Heart left ventricle (tissue), 16 donors: ENCODE data around the gene RNF150. TPM values are rescaled to one million over a fixed set of nuclear protein-coding genes. Genes with fewer than 3 reads are reported as not detected.

Experiments used
- ATAC-seq, 4 donors: fragments of 200-7000 bp; cut with Tn5 transposase; one replicate each; pipeline ENCODE4 v1.9.1; 2020 to 2022; ENCODE audit warnings: moderate library complexity in 4 of 4, mild to moderate bottlenecking in 3 of 4, moderate number of reproducible peaks in 1 of 4
- DNase-seq, 5 donors: peaks; one replicate each; pipeline ENCODE4 v3.0.0-alpha.2; 2020
- H3K27ac ChIP-seq, 12 donors: fragments of 200-600 bp; sonication (generic) in 4 of 12; one replicate each; pipeline versions ENCODE4 v1.5.0 to v1.8.0; 2016 to 2022; ENCODE audit warnings: mild to moderate bottlenecking in 2 of 12
- H3K27me3 ChIP-seq, 9 donors: fragments of 200-600 bp; sonication (generic) in 2 of 9; one replicate each; pipeline versions ENCODE4 v1.5.1 to v1.8.0; 2016 to 2022; ENCODE audit warnings: mild to moderate bottlenecking in 3 of 9
- H3K36me3 ChIP-seq, 9 donors: fragments of 200-600 bp; sonication (generic) in 2 of 9; one replicate each; pipeline versions ENCODE4 v1.5.0 to v1.8.0; 2018 to 2022; ENCODE audit warnings: mild to moderate bottlenecking in 2 of 9
- H3K4me1 ChIP-seq, 12 donors: fragments of 200-600 bp; sonication (generic) in 4 of 12; one replicate each; pipeline versions ENCODE4 v1.5.0 to v1.8.0; 2016 to 2022; ENCODE audit warnings: mild to moderate bottlenecking in 3 of 12
- H3K4me3 ChIP-seq, 12 donors: fragments of 200-600 bp; sonication (generic) in 4 of 12; one replicate each; pipeline versions ENCODE4 v1.5.0 to v1.8.0; 2017 to 2022; ENCODE audit warnings: mild to moderate bottlenecking in 9 of 12, moderate library complexity in 4 of 12
- H3K9me3 ChIP-seq, 12 donors: fragments of 200-600 bp; sonication (generic) in 4 of 12; one replicate each; pipeline versions ENCODE4 v1.5.0 to v1.8.0; 2016 to 2022; ENCODE audit warnings: mild to moderate bottlenecking in 1 of 12
- CTCF ChIP-seq, 12 donors: fragments of 200-600 bp; sonication (generic) in 4 of 12; IDR thresholded peaks; one replicate each; pipeline versions ENCODE4 v1.5.0 to v1.8.0; 2018 to 2022; ENCODE audit warnings: antibody characterized with exemption in 12 of 12, mild to moderate bottlenecking in 5 of 12
- POLR2A ChIP-seq, 2 donors: fragments of 450-650 bp; IDR thresholded peaks; one replicate each; pipeline ENCODE4 v1.6.1; 2017; ENCODE audit warnings: antibody characterized with exemption in 2 of 2, mild to moderate bottlenecking in 2 of 2, moderate library complexity in 2 of 2
- WGBS, 4 donors: extraction: QIAGEN DNeasy Blood & Tissue Kit in 2 of 4; methylation state at CpG; one replicate each; pipeline versions ENCODE4 v1.1.5 to v1.1.7; 2013 to 2018; 5-methylcytosine and 5-hydroxymethylcytosine counted together
- intact Hi-C, 10 donors: fragments of 100-400 bp; cut with DNase I; formaldehyde crosslinking; loops; one replicate each; pipeline versions ENCODE4 v1.11.1 to v1.14.2; 2022
- polyA plus RNA-seq, 2 donors: library from polyadenylated mRNA; stranded (reverse); fragments of 200-250 nt; gene quantifications; one replicate each; pipeline ENCODE4 v1.2.3, GENCODE V29; 2013
- total RNA-seq, 9 donors: library from RNA; depleted of rRNA in 2 of 9; stranded (reverse); fragments of >200 nt in 2 of 9; fragmentation: NEBNext Ultra II Directional in 3 of 9; extraction: Animal tissue kit (Norgen Biotek cat#: 25700) in 3 of 9; gene quantifications; one replicate each; pipeline versions ENCODE4 v1.1.0 to v1.2.4, GENCODE V29; 2016 to 2023
- donor health status: ischemic (EF 13 %, LVEDD 7.1; RV severe dilation, severe dysfunction).
- donor health status: healthy with polysubstance abuse.
- donor health status: DM: no; HTN: yes; CAD: no.
- donor health status: DM: no; HTN: no; CAD: no.
- donor health status: ischemic (EF 25% LVEDD 6.9; RV normal size, moderate dysfunction).
- donor health status: ischemic (EF 25% LVEDD 5.7; RV mildly dilated, moderate dysfunction).
- donor health status: healthy.
- donor health status: DM: yes; HTN: yes; CAD: no.
- donor health status: ischemic (EF 35%, LVEDD 5.7; RV mildly dilated, moderate dysfunction).
- donor health status: nonischemic (EF 11% LVEDD 7.7; RV severe dilation, severe dysfunction).
- donor health status: DM: yes; HTN: yes; CAD: no.
- donor health status: PGD.
- donor health status: ischemic (EF 29% LVEDD 5.4; RV normal size, mild dysfunction).
- donor health status: nonischemic (EF 23%, LVEDD 6.1; RV moderate dilation, normal function).

The RNF150 gene
- total and polyA plus RNA-seq, 11 donors: 11.9 to 146 (median 72.5) TPM

DNA sequence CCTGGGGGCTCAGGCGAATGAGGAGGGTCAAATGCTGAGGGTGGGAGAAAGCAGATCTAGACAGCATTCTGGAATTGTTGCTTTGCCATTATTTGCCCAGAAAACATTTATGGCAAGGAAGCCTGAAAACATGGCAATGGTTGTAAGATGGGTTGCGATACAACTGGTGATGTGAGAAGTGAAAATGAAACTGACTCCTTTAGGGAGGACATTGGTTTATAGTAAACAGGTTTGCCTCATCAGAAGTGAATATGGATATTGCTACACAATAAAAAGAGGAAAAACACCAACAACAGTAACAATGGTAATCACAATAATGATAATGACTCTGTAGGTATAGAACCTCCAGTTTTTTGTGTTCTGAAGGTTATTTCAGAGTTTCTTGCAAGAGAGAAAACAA lies 270.1 kb downstream of the RNF150 start:
- Histone ChIP-seq H3K27me3 (no peaks in the 10 kb centered on the region), H3K4me1 (peaks cover 0 to 28% (median 8%) of the 10 kb centered on the region in 12 donors), H3K36me3 (peaks cover 0 to 10% (median 0%) of the 10 kb centered on the region in 9 donors), H3K4me3 (no peak overlapping the region), H3K27ac (peak overlapping the region in 1 of 12 donors; percentile 16), H3K9me3 (no peaks in the 10 kb centered on the region)
- TF ChIP-seq POLR2A (IDR thresholded peaks at IDR 0.05) (no peak), CTCF (IDR thresholded peaks at IDR 0.05) (no peak)
- intact Hi-C loops: loop anchor here in 6 of 10 donors (2.0 to 10.0 kb wide), 5 partner anchors 22 to 354 kb away; partner anchors contain the start of gene RNF150 (in 1 of the 6)
- ATAC-seq (no peak), DNase-seq (no peak)
- WGBS, 4 donors: 79 to 93% (median 89%) methylated on average over 2 of the region's 2 CpGs

DNA sequence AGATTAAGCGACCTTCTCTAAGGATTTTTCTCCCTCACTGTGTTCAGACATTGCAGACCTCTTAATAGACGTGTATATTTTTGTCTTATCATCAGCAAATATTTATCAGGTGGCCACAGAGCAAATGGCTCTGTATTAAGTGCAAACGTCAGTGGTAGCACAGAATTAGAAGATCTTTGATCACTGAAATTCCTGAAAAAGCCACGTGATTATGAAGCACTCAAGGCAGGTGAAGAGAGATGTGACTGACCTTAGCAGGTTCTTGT lies 271.2 kb downstream of the RNF150 start:
- peak in 1 of 4 donors; percentile 71 for ATAC-seq

GRCh38 chr4:140861359-140862176 lies 271.7 kb downstream of the RNF150 start:
- H3K9me3 ChIP-seq: no peaks in the 10 kb centered on the region
- TF ChIP-seq POLR2A (IDR thresholded peaks at IDR 0.05): no peak
- peak; percentile 64 to 86 (median 78) for TF ChIP-seq CTCF (IDR thresholded peaks at IDR 0.05)
- DNase-seq (peak in 4 of 5 donors; percentile 52 to 69 (median 60)), ATAC-seq (peak; percentile 53 to 68 (median 62))
- H3K4me1 ChIP-seq: peaks cover 0 to 22% (median 10%) of the 10 kb centered on the region in 12 donors
- WGBS, 4 donors: 37 to 42% (median 39%) methylated on average over 7 of the region's 7 CpGs
- H3K27me3 ChIP-seq: no peaks in the 10 kb centered on the region
- H3K27ac ChIP-seq: peak overlapping the region in 5 of 12 donors; percentile 20 to 59 (median 40)
- intact Hi-C loops: loop anchor here (1.0 to 10.0 kb wide), 8 partner anchors 23 to 356 kb away; partner anchors contain the start of gene RNF150 (in 8 of the 10)
- H3K36me3 ChIP-seq: peaks cover 0 to 5% (median 0%) of the 10 kb centered on the region in 9 donors
- no peak overlapping the region for H3K4me3 ChIP-seq

More for the DNA sequence above, 271.2 kb downstream of the RNF150 start:
- TF ChIP-seq POLR2A (IDR thresholded peaks at IDR 0.05) (no peak), CTCF (IDR thresholded peaks at IDR 0.05) (no peak)
- Histone ChIP-seq H3K27ac (peak overlapping the region in 5 of 12 donors; percentile 20 to 59 (median 37)), H3K36me3 (peaks cover 0 to 5% (median 0%) of the 10 kb centered on the region in 9 donors), H3K9me3 (no peaks in the 10 kb centered on the region), H3K4me3 (no peak overlapping the region), H3K27me3 (no peaks in the 10 kb centered on the region), H3K4me1 (peaks cover 0 to 21% (median 7%) of the 10 kb centered on the region in 12 donors)
- DNase-seq: no peak
- intact Hi-C loops: loop anchor here in 6 of 10 donors (1.0 to 10.0 kb wide), 6 partner anchors 23 to 355 kb away; partner anchors contain the start of gene RNF150 (in 2 of the 6)
- 36 to 52% (median 50%) methylated on average over 4 of the region's 4 CpGs for WGBS, 4 donors

DNA sequence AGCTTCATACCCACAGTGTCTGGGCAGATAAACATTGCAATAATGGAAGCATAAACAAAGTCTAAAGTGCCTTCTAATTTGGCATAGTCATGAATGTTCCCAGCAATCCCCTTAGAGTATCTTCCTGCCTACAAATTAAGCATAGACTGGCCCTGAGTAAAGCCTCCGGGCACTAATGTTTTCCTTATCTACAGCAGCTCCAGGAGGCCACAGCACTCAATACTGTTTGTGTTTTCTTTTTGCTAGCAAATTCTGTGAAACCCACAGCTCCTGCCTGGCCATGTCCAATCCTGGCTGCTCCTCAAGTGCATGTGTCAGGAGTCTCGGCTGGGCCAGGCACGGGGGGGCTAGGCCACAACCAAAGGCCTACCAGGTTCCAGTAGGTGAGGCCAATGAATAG lies 274.4 kb downstream of the RNF150 start:
- Histone ChIP-seq H3K27ac (peak overlapping the region in 7 of 12 donors; percentile 6 to 39 (median 28)), H3K27me3 (no peaks in the 10 kb centered on the region), H3K36me3 (no peaks in the 10 kb centered on the region), H3K9me3 (no peaks in the 10 kb centered on the region), H3K4me3 (no peak overlapping the region), H3K4me1 (peaks cover 0 to 29% (median 16%) of the 10 kb centered on the region in 12 donors)
- ATAC-seq: peak in 3 of 4 donors; percentile 5 to 12 (median 6)
- 41 to 48% (median 45%) methylated on average over 3 of the region's 3 CpGs for WGBS, 4 donors
- TF ChIP-seq POLR2A (IDR thresholded peaks at IDR 0.05): no peak
- TF ChIP-seq CTCF (IDR thresholded peaks at IDR 0.05): no peak
- intact Hi-C loops: loop anchor here in 9 of 10 donors (10.0 kb wide), 9 partner anchors 104 to 504 kb away; partner anchors contain the start of genes ELMOD2 (in 2 of the 9), TBC1D9 (in 1 of the 9) and ZNF330 (in 1 of the 9)
- peak in 1 of 5 donors; percentile 40 for DNase-seq
